NCI-H2029 treated with DMSO at 0.1 percent for 48 hours (cell line): ENCODE results near the gene SH2D3C.

Experiments
- DNase-seq: peaks from one replicate; lab custom pipeline; 2025; lab: John Stamatoyannopoulos, UW

SH2D3C gene

GRCh38 chr9:127778280-127779135 is at the start of gene SH2D3C:
TSS of gene SH2D3C (minus strand) at chr9:127778666. CDS start at chr9:127778627, 39 bp downstream.
- no peak for DNase-seq

- DNase-seq, result no peak
These were observed 47.9 kb upstream of the SH2D3C start for GRCh38 chr9:127826253-127826913.

GRCh38 chr9:127825319-127826051 is 47.0 kb upstream of the SH2D3C start:
- DNase-seq, result no peak

GRCh38 chr9:127822108-127822507 is 43.6 kb upstream of the SH2D3C start:
- DNase-seq, result no peak

- DNase-seq, result no peak
These were observed 40.1 kb upstream of the SH2D3C start for GRCh38 chr9:127818574-127818973.

- no peak for DNase-seq
These were observed 39.5 kb upstream of the SH2D3C start for GRCh38 chr9:127817881-127818434.

- no peak for DNase-seq
These were observed 38.3 kb upstream of the SH2D3C start for GRCh38 chr9:127816728-127817127.

GRCh38 chr9:127816362-127816725 is 37.9 kb upstream of the SH2D3C start:
- DNase-seq, result no peak

- no peak for DNase-seq
These were observed 37.3 kb upstream of the SH2D3C start for GRCh38 chr9:127815512-127816361.

- DNase-seq, result no peak
These were observed 36.4 kb upstream of the SH2D3C start for GRCh38 chr9:127814619-127815511.

GRCh38 chr9:127813686-127814226 is 35.3 kb upstream of the SH2D3C start:
- no peak for DNase-seq

GRCh38 chr9:127812936-127813675 is 34.6 kb upstream of the SH2D3C start:
- no peak for DNase-seq

- no peak for DNase-seq
These were observed 33.5 kb upstream of the SH2D3C start for GRCh38 chr9:127812011-127812410.

GRCh38 chr9:127810378-127811187 is 32.1 kb upstream of the SH2D3C start:
- DNase-seq, result no peak

GRCh38 chr9:127809540-127810377 is 31.3 kb upstream of the SH2D3C start:
- no peak for DNase-seq

- DNase-seq, result no peak
These were observed 30.6 kb upstream of the SH2D3C start for GRCh38 chr9:127809002-127809539.

GRCh38 chr9:127808347-127809001 is 30.0 kb upstream of the SH2D3C start:
- DNase-seq, result no peak
